ENCODE results near the gene CYP4V2.

GRCh38 chr4:186201010-186201409, 9.6 kb downstream of the CYP4V2 start:
- TF ChIP-seq CTCF (IDR thresholded peaks at IDR 0.05) (no peak), USF1 (CRISPR knock-in tag; IDR thresholded peaks at IDR 0.05) (no peak), ELF4 (CRISPR knock-in tag; IDR thresholded peaks at IDR 0.05; ENCODE audit: low read depth) (no peak), USF2 (CRISPR knock-in tag; IDR thresholded peaks at IDR 0.05) (no peak), TCF7 (CRISPR knock-in tag; IDR thresholded peaks at IDR 0.05; ENCODE audit: low read depth) (no peak), ZBTB21 (CRISPR knock-in tag; IDR thresholded peaks at IDR 0.05; ENCODE audit: borderline replicate concordance) (no peak), ATF6 (CRISPR knock-in tag; IDR thresholded peaks at IDR 0.05) (no peak), JUN (CRISPR knock-in tag; IDR thresholded peaks at IDR 0.05) (no peak), SP1 (CRISPR knock-in tag; conservative IDR thresholded peaks at IDR 0.05) (no peak), E2F5 (CRISPR knock-in tag; IDR thresholded peaks at IDR 0.05) (no peak), ZBTB43 (CRISPR knock-in tag; IDR thresholded peaks at IDR 0.05) (no peak), TEAD1 (CRISPR knock-in tag; IDR thresholded peaks at IDR 0.05) (no peak), MAX (CRISPR knock-in tag; IDR thresholded peaks at IDR 0.05) (no peak), HMGXB4 (CRISPR knock-in tag; IDR thresholded peaks at IDR 0.05) (no peak)
